HG02840 (cell line): Measurements from ENCODE around the gene SHFL.
A peak's percentile ranks its signal among the peaks of the same experiment; 100 is the strongest.

Source experiments
- ATAC-seq: cut with Tn5 transposase; IDR thresholded peaks from one replicate; pipeline ENCODE4 v1.9.1; 2021; ENCODE audit warnings: mild to moderate bottlenecking, moderate library complexity, moderate number of reproducible peaks; ENCODE audit not compliant: unreplicated experiment, low FRiP score

Gene SHFL

GRCh38 chr19:10085641-10086590, at the start of gene SHFL:
Gene SHFL (plus strand): TSS chr19:10086317. CDS start chr19:10086428, 111 bp downstream.
- peak; percentile 81 for ATAC-seq

GRCh38 chr19:10036601-10037071, 49.5 kb upstream of the SHFL start:
- no peak for ATAC-seq

DNA sequence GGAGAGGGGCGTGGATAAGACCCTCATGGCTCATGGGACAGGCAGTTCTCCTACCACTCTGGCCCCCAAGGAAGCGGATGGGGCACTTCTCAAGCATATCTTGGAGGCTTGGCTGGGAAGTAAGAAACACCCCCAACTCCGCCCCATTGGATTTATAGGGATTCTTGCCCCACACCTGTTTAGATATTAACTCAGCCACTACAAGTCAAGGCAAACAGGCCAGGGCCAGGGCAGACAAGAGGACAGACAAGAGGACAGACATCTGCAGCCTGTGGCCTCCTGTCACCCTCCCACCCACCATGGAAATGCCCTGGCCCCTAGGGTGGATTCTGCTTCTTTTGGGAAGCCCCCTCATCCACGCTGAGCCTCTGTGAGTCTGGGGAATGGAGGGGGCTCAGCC, 48.8 kb upstream of the SHFL start:
- no peak for ATAC-seq

DNA sequence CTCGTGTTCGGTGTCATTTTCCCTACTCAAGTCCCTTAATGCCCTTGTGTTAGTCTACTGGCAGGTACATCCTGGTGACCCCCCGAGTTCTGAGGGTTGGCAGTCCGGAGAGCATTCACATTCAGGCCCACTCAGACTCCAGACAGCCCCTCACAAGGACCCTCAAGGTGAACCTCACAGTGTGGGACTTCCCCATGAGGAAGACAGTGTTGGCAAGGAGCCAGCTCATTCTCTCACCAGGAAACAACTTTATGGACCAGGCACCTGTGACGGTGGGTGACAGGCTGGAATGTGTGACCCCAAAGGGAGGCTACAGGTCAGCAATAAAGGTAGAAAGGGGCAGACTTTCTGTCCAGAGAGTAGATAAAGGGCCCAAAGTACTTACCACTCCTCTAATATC, 48.3 kb upstream of the SHFL start:
- ATAC-seq = no peak

- no peak for ATAC-seq
Measured at GRCh38 chr19:10043286-10043927, 42.7 kb upstream of the SHFL start.

DNA sequence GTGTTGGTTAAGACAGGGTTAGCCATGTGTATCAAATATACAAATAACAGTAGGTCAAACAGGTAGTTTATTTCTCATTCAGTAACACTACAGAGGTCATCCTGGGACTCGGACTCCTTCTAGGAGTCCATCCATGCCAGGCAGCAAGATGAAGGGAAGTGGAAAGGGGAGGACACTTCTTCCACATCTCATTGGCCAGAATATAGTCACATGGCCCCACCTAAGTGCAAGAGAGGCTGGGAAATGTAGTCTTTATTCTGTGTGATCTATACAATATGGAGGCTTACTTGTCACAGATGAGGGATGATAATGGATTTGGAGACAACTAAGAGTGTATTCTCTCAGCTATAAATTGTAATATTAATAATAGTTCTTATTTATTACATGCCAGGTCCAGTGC, 41.7 kb upstream of the SHFL start:
- no peak for ATAC-seq

DNA sequence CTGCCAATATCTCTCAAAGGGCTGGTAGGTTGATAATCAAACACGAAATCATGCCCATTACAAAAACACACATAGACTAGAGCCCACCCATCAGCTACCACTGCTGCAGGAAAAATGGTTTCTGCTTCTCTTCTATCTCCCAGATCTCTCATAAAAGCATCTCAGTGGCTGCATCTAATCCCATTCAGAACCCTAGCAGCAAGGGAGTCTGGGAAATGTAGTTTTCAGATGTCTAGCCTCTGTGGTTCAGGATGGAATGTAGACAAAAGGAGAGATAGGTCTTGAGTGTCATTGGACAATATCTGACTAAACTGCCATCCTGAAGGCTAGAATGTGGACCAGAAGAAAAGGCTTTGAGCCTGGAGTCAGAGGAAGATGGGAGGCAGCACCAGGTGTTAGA, 40.7 kb upstream of the SHFL start:
- ATAC-seq = no peak

- ATAC-seq = no peak
Measured at GRCh38 chr19:10049626-10050025, 36.5 kb upstream of the SHFL start.

DNA sequence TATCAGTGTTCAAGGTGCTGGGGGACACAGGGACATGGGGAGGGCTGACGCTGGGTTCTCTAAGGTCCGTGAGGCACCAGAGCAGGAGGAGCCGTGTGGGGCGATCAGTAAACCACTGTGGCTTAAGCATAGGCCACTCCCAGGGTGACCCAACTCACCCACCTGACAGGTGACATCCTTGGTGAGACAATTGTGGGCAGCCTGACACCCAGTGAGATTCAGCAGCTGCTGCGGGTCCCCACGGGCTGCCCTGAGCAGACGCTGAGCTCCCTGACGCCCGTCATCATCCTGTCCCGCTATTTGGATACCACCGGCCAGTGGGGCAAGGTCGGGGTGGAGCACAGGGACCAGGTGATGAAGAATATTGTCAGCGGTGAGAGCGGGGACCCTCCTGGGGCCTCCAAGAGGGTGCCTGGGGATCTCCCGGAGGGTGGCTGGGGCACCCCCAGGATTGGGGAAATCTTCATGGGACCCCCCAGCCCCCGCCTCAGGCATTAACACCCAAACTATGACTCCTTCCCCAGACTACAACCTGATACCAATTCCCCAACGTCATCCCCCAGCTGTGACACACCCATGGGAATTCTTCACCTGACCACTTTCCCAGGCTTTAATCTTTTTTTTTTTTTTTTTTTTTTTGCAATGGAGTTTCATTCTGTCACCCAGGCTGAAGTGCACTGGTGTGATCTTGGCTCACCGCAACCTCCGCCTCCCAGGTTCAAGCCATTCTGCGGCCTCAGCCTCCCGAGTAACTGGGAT, 33.3 kb upstream of the SHFL start:
- ATAC-seq = no peak

DNA sequence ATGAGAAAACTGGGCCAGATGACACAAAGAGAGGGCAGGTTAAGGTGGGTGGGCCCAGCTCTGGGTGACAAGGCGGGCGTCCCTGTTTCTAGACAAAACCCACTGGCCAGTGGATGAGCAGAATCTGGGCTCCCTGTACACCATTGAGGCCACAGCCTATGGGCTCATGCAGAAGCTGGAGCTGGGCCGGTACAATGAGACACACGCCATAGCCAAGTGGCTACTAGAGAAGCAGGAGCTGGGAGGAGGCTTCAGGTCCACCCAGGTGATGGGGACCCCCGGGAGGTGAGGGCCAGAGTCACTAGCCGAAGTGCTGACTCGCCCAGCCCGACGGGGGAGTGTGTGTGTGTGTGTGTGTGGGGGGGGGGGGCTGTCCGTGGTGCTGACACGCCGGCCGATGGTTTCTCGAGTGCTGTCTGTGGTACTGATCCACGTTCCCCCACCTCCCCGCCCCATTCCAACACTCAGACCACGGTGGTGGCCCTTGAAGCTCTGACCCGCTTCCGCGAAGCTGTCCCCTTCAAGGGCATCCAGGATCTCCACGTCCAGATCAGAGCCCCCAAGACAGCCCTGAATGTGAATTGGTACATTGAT, 24.3 kb upstream of the SHFL start:
- no peak for ATAC-seq

GRCh38 chr19:10068205-10068604, 17.9 kb upstream of the SHFL start:
- ATAC-seq = no peak

- no peak for ATAC-seq
Measured at GRCh38 chr19:10069046-10069445, 17.1 kb upstream of the SHFL start.

GRCh38 chr19:10070730-10071446, 15.2 kb upstream of the SHFL start:
- ATAC-seq = no peak

DNA sequence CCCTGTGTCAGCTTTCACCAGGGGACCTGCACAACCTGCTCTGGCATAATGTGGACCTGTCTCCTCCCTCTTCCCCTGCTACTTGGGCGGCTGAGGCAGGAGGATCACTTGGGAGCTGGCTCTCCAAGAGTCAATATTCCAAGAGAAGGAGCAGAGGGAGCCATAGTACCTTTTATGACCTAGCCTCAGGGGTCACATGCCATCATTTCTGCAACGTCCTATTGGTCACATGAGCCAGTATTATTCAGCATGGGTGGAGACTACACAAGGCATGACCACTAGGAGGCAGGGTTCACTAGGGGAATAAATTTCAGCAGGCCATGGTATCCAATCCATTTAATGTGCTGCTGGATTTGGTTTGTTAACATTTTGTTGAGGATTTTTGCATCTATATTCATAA, 12.0 kb upstream of the SHFL start:
- no peak for ATAC-seq

GRCh38 chr19:10076535-10076934, 9.6 kb upstream of the SHFL start:
- no peak for ATAC-seq

DNA sequence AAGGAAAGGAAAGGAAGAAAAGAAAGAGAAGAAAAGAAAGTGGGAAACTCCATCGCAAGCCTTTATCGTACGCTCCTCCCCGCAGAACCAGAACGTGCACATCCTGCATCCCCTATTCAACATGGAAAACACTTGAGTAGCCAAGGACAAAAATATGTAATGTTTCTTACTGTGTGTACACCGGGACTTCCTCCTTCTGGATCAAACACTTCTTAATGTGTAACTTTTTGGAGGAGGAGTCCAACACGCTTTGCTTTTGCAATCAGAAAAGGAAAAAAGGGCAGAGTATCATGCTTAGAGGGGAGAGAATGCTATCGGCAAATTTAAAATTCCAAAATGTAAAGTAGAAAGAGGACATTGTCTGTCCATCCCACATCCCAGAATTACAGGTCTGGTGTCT, 7.8 kb upstream of the SHFL start:
- ATAC-seq = no peak

GRCh38 chr19:10079031-10079453, 7.1 kb upstream of the SHFL start:
- ATAC-seq = no peak

DNA sequence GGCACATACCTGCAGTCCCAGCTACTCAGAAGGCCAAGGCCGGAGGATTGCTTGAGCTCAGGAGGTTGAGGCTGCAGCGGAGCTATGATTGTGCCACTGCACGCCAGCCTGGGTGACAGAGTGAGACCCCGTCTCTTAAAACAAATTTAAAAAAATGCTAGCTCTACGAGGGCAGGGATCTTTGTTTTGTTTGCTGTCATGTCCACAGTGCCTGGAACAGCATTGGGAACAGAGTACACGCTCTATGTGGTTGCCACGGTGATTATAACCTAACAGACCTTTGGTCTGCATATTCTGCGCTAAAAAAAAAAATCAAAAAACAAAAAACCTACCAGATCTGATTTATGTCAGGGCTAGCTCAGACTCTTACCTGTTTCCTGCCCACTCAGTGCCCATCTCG, 2.2 kb upstream of the SHFL start:
- ATAC-seq = no peak

GRCh38 chr19:10084803-10085202, 1.3 kb upstream of the SHFL start:
- ATAC-seq = no peak
